Trophoblast cell (in vitro differentiated cells and primary cell): ENCODE data around the gene GABRG3.

Experiments
- DNase-seq, 2 donors: peaks; one replicate each; pipeline ENCODE4 v3.0.0-alpha.2; 2016
- H2AFZ ChIP-seq: 2 replicates; pipeline ENCODE4 v1.6.1; 2013; ENCODE audit warnings: low read length, moderate library complexity, mild to moderate bottlenecking; ENCODE audit not compliant: insufficient read depth, poor library complexity
- H2AK5ac ChIP-seq: 2 replicates; pipeline ENCODE4 v1.6.1; 2013; ENCODE audit warnings: mild to moderate bottlenecking, low read length
- H2BK120ac ChIP-seq: 2 replicates; pipeline ENCODE4 v1.6.1; 2013; ENCODE audit warnings: low read length, mild to moderate bottlenecking, moderate library complexity; ENCODE audit not compliant: insufficient read depth, poor library complexity
- H2BK12ac ChIP-seq: 2 replicates; pipeline ENCODE4 v1.6.1; 2013; ENCODE audit warnings: mild to moderate bottlenecking, low read length, moderate library complexity
- H2BK5ac ChIP-seq: 2 replicates; pipeline ENCODE4 v1.6.1; 2013; ENCODE audit warnings: low read length, low read depth, moderate library complexity, mild to moderate bottlenecking; ENCODE audit not compliant: poor library complexity
- H3K14ac ChIP-seq: 2 replicates; pipeline ENCODE4 v1.6.1; 2013; ENCODE audit warnings: mild to moderate bottlenecking, low read length
- H3K18ac ChIP-seq: 2 replicates; pipeline ENCODE4 v1.6.1; 2013; ENCODE audit warnings: mild to moderate bottlenecking, low read length
- H3K23ac ChIP-seq: 2 replicates; pipeline ENCODE4 v1.6.1; 2013; ENCODE audit warnings: low read length
- H3K27ac ChIP-seq: 2 replicates; pipeline ENCODE4 v1.5.1; 2013; ENCODE audit warnings: low read depth, mild to moderate bottlenecking, inconsistent platforms, low read length, moderate library complexity
- H3K27me3 ChIP-seq: 2 replicates; pipeline ENCODE4 v1.6.1; 2013; ENCODE audit warnings: inconsistent platforms, mild to moderate bottlenecking, low read length, moderate library complexity; ENCODE audit not compliant: insufficient read depth
- H3K36me3 ChIP-seq, 2 experiments: 1 replicate in 1 of 2; 2 replicates in 1 of 2; pipeline ENCODE4 v1.6.1; 2013; ENCODE audit warnings: low read length in 2 of 2, mild to moderate bottlenecking in 2 of 2, moderate library complexity in 1 of 2; ENCODE audit not compliant: insufficient read depth in 2 of 2, control insufficient read depth in 1 of 2
- H3K4ac ChIP-seq: 2 replicates; pipeline ENCODE4 v1.6.1; 2013; ENCODE audit warnings: low read depth, mild to moderate bottlenecking, low read length, moderate library complexity
- H3K4me1 ChIP-seq, 2 experiments: 1 replicate in 1 of 2; 2 replicates in 1 of 2; pipeline ENCODE4 v1.6.1; 2013; ENCODE audit warnings: low read length in 2 of 2, mild to moderate bottlenecking in 2 of 2, moderate library complexity in 1 of 2; ENCODE audit not compliant: insufficient read depth in 2 of 2, control insufficient read depth in 1 of 2
- H3K4me2 ChIP-seq: 2 replicates; pipeline ENCODE4 v1.6.1; 2013; ENCODE audit warnings: inconsistent platforms, mild to moderate bottlenecking, low read length, moderate library complexity
- H3K4me3 ChIP-seq: 2 replicates; pipeline ENCODE4 v1.5.1; 2013; ENCODE audit warnings: mild to moderate bottlenecking, low read depth, low read length, inconsistent platforms
- H3K79me1 ChIP-seq: one replicate; pipeline ENCODE4 v1.6.1; 2013; ENCODE audit warnings: low read length
- H3K79me2 ChIP-seq: 2 replicates; pipeline ENCODE4 v1.6.1; 2013; ENCODE audit warnings: low read length, mild to moderate bottlenecking; ENCODE audit not compliant: control insufficient read depth, insufficient read depth, poor library complexity
- H3K9ac ChIP-seq: 2 replicates; pipeline ENCODE4 v1.6.1; 2013; ENCODE audit warnings: mild to moderate bottlenecking, low read length
- H3K9me3 ChIP-seq: 2 replicates; pipeline ENCODE4 v1.6.1; 2013; ENCODE audit warnings: low read depth, mild to moderate bottlenecking, control low read depth, inconsistent platforms, low read length; ENCODE audit not compliant: insufficient read depth
- H4K12ac ChIP-seq: 2 replicates; pipeline ENCODE4 v1.6.1; 2013; ENCODE audit warnings: low read depth, mild to moderate bottlenecking, low read length, moderate library complexity
- H4K8ac ChIP-seq: 2 replicates; pipeline ENCODE4 v1.6.1; 2013; ENCODE audit warnings: low read depth, mild to moderate bottlenecking, low read length, moderate library complexity
- H4K91ac ChIP-seq: one replicate; pipeline ENCODE4 v1.6.1; 2013; ENCODE audit warnings: low read depth, mild to moderate bottlenecking, low read length, moderate library complexity
- WGBS: extraction: QIAGEN DNeasy Blood & Tissue Kit; methylation state at CpG from one replicate; pipeline ENCODE4 v1.1.7; 2013; ENCODE audit warnings: missing lambda C conversion rate; ENCODE audit not compliant: insufficient read length, insufficient coverage; ENCODE audit errors: extremely low coverage; 5-methylcytosine and 5-hydroxymethylcytosine counted together

Gene GABRG3

DNA sequence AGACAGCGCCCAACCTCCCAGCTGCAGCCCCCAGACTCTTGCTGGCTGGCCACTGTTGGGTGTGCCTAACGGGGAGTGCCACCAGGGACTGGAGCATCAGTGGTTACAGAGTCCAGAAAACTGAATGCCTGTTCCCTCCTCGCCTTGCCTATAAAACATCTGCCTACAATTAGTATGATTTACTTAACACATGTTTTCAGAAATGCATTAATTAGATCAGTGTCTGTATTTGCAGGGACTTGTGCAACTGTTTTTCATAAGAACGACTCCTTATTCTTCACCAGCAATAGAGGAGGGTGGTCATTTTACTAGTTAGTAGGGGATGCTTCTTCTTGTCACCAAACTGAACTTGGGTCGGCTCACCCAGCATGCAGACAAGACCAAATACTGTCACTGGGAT lies 248.7 kb downstream of the GABRG3 start:
- H2BK12ac ChIP-seq: no peak overlapping the region
- H3K4me2 ChIP-seq: no peak overlapping the region
- H3K18ac ChIP-seq: no peak overlapping the region
- H3K79me1 ChIP-seq: no peaks in the 10 kb centered on the region
- peaks cover 2% of the 10 kb centered on the region for H3K9me3 ChIP-seq
- H3K9ac ChIP-seq: no peak overlapping the region
- no peaks in the 10 kb centered on the region for H3K27me3 ChIP-seq
- H2AK5ac ChIP-seq: no peak overlapping the region
- H3K23ac ChIP-seq: no peak overlapping the region
- no peak overlapping the region for H3K4ac ChIP-seq
- no peak for DNase-seq
- no CpG with 5 or more reads among the region's 5 CpGs for WGBS
- H3K4me1 ChIP-seq: no peaks in the 10 kb centered on the region
- no peaks in the 10 kb centered on the region for H3K79me2 ChIP-seq
- no peak overlapping the region for H4K8ac ChIP-seq
- no peak overlapping the region for H2BK120ac ChIP-seq
- no peak overlapping the region for H3K4me3 ChIP-seq
- H2BK5ac ChIP-seq: no peak overlapping the region
- H2AFZ ChIP-seq: no peak overlapping the region
- H3K36me3 ChIP-seq: no peaks in the 10 kb centered on the region
- H4K12ac ChIP-seq: no peak overlapping the region
- no peak overlapping the region for H3K27ac ChIP-seq
- no peak overlapping the region for H3K14ac ChIP-seq
- no peak overlapping the region for H4K91ac ChIP-seq

GRCh38 chr15:27220199-27220598 lies 249.2 kb downstream of the GABRG3 start:
- Histone ChIP-seq H3K4ac (no peak overlapping the region), H3K9ac (no peak overlapping the region), H3K4me3 (no peak overlapping the region), H3K4me2 (no peak overlapping the region), H3K36me3 (no peaks in the 10 kb centered on the region), H3K23ac (no peak overlapping the region), H4K12ac (no peak overlapping the region), H3K27me3 (no peaks in the 10 kb centered on the region), H3K18ac (no peak overlapping the region), H4K91ac (no peak overlapping the region), H2BK120ac (no peak overlapping the region), H3K14ac (no peak overlapping the region), H3K9me3 (peaks cover 2% of the 10 kb centered on the region), H3K79me2 (no peaks in the 10 kb centered on the region), H3K4me1 (no peaks in the 10 kb centered on the region), H3K79me1 (no peaks in the 10 kb centered on the region), H2BK5ac (no peak overlapping the region), H2BK12ac (no peak overlapping the region), H2AK5ac (no peak overlapping the region), H3K27ac (no peak overlapping the region), H2AFZ (no peak overlapping the region), H4K8ac (no peak overlapping the region)
- no peak for DNase-seq
- no CpG with 5 or more reads among the region's 4 CpGs for WGBS

- H3K18ac ChIP-seq: no peak overlapping the region
- H3K4me1 ChIP-seq: no peaks in the 10 kb centered on the region
- H3K36me3 ChIP-seq: no peaks in the 10 kb centered on the region
- no peak overlapping the region for H4K8ac ChIP-seq
- H3K4me3 ChIP-seq: no peak overlapping the region
- H2BK120ac ChIP-seq: no peak overlapping the region
- H4K91ac ChIP-seq: no peak overlapping the region
- no peak overlapping the region for H3K9ac ChIP-seq
- no peaks in the 10 kb centered on the region for H3K27me3 ChIP-seq
- no peak overlapping the region for H3K4ac ChIP-seq
- H3K79me1 ChIP-seq: no peaks in the 10 kb centered on the region
- no peak overlapping the region for H2BK12ac ChIP-seq
- WGBS: no CpG with 5 or more reads among the region's 4 CpGs
- H3K79me2 ChIP-seq: no peaks in the 10 kb centered on the region
- no peak overlapping the region for H3K23ac ChIP-seq
- H2BK5ac ChIP-seq: no peak overlapping the region
- no peak overlapping the region for H4K12ac ChIP-seq
- no peak overlapping the region for H3K14ac ChIP-seq
- H2AK5ac ChIP-seq: no peak overlapping the region
- H2AFZ ChIP-seq: no peak overlapping the region
- peaks cover 2% of the 10 kb centered on the region for H3K9me3 ChIP-seq
- DNase-seq: no peak
- H3K27ac ChIP-seq: no peak overlapping the region
- no peak overlapping the region for H3K4me2 ChIP-seq
These were observed 251.5 kb downstream of the GABRG3 start for GRCh38 chr15:27222479-27222878.

- H3K18ac ChIP-seq: no peak overlapping the region
- H2AFZ ChIP-seq: no peak overlapping the region
- H2BK12ac ChIP-seq: no peak overlapping the region
- H3K4me3 ChIP-seq: no peak overlapping the region
- no peaks in the 10 kb centered on the region for H3K79me1 ChIP-seq
- peaks cover 2% of the 10 kb centered on the region for H3K9me3 ChIP-seq
- H3K36me3 ChIP-seq: no peaks in the 10 kb centered on the region
- no peak overlapping the region for H2BK120ac ChIP-seq
- H2AK5ac ChIP-seq: no peak overlapping the region
- H3K14ac ChIP-seq: no peak overlapping the region
- H2BK5ac ChIP-seq: no peak overlapping the region
- no peak overlapping the region for H4K12ac ChIP-seq
- H4K91ac ChIP-seq: no peak overlapping the region
- no peak for DNase-seq
- no peaks in the 10 kb centered on the region for H3K27me3 ChIP-seq
- H3K4me2 ChIP-seq: no peak overlapping the region
- no peak overlapping the region for H3K23ac ChIP-seq
- no peak overlapping the region for H3K4ac ChIP-seq
- no peaks in the 10 kb centered on the region for H3K4me1 ChIP-seq
- no peak overlapping the region for H3K27ac ChIP-seq
- H3K9ac ChIP-seq: no peak overlapping the region
- no peak overlapping the region for H4K8ac ChIP-seq
- WGBS: no CpG with 5 or more reads among the region's 2 CpGs
- no peaks in the 10 kb centered on the region for H3K79me2 ChIP-seq
These were observed 252.2 kb downstream of the GABRG3 start for GRCh38 chr15:27223179-27223578.
